Head of caudate nucleus (tissue), 42 donors: ENCODE data around the gene KMT2B.

Source experiments
- DNase-seq, 42 donors: peaks; one replicate each; pipeline versions ENCODE4 v3.0.0 to v3.0.0-alpha.2; 2020 to 2021; ENCODE audit warnings: mixed read lengths in 7 of 42
- intact Hi-C: fragments of 100-400 bp; cut with DNase I; formaldehyde crosslinking; loops from one replicate; pipeline ENCODE4 v1.15.0; 2022

The KMT2B gene

GRCh38 chr19:35782589-35782988 lies 64.8 kb downstream of the KMT2B start:
- intact Hi-C loops = no loop called here
- no peak for DNase-seq

- DNase-seq = peak in 3 of 42 donors; percentile 29 to 47 (median 37)
- intact Hi-C loops = no loop called here
Observed at GRCh38 chr19:35783469-35784434, 65.9 kb downstream of the KMT2B start.

- no peak for DNase-seq
Observed at GRCh38 chr19:35784503-35785338, 66.9 kb downstream of the KMT2B start.

GRCh38 chr19:35785339-35785627 lies 67.5 kb downstream of the KMT2B start:
- DNase-seq = no peak
- intact Hi-C loops = no loop called here

More at GRCh38 chr19:35784503-35785338, 66.9 kb downstream of the KMT2B start:
- intact Hi-C loops = no loop called here

- intact Hi-C loops = no loop called here
- DNase-seq = no peak
Observed at GRCh38 chr19:35786299-35787160, 68.7 kb downstream of the KMT2B start.

- intact Hi-C loops = no loop called here
- no peak for DNase-seq
Observed at GRCh38 chr19:35787227-35787799, 69.5 kb downstream of the KMT2B start.
